Measurements from ENCODE around the gene JAK1.

GRCh38 chr1:64887689-64888217 lies 78.6 kb downstream of the JAK1 start:
- TF ChIP-seq CTCF (conservative IDR thresholded peaks at IDR 0.05; ENCODE audit: low read depth in 2 of 2) (no peak), JUNB (IDR thresholded peaks at IDR 0.05; ENCODE audit: unreplicated experiment) (no peak), POLR2AphosphoS5 (IDR thresholded peaks at IDR 0.05; ENCODE audit: low read depth) (no peak), EZH2 (IDR thresholded peaks at IDR 0.05; ENCODE audit: low read depth, unreplicated experiment) (no peak), CREB1 (CRISPR knock-in tag; IDR thresholded peaks at IDR 0.05; ENCODE audit: low read depth) (no peak), ETS1 (IDR thresholded peaks at IDR 0.05) (no peak), NANOG (IDR thresholded peaks at IDR 0.05; ENCODE audit: borderline replicate concordance) (no peak), REST (IDR thresholded peaks at IDR 0.05; ENCODE audit: unreplicated experiment) (no peak), STAT1 (IDR thresholded peaks at IDR 0.05; ENCODE audit: unreplicated experiment) (no peak)

Data from GM23338 (cell line).